Right lobe of liver (tissue), 6 donors: Measurements from ENCODE around the gene GAA. TPM values are rescaled to one million over a fixed set of nuclear protein-coding genes. Genes with fewer than 3 reads are reported as not detected.

ENCODE experiments used
- ATAC-seq, 4 donors: fragments of 200-7000 bp; cut with Tn5 transposase; one replicate each; pipeline ENCODE4 v1.9.1; 2020; ENCODE audit warnings: mild to moderate bottlenecking in 4 of 4, moderate library complexity in 4 of 4
- DNase-seq, 3 donors: peaks; one replicate each; pipeline ENCODE4 v3.0.0-alpha.2; 2020
- H3K27ac ChIP-seq, 3 donors: fragments of 200-600 bp; one replicate each; pipeline ENCODE4 v1.8.0; 2022
- H3K27me3 ChIP-seq, 2 donors: fragments of 200-600 bp; one replicate each; pipeline ENCODE4 v1.8.0; 2022
- H3K36me3 ChIP-seq, 4 donors: fragments of 200-600 bp; sonication (generic) in 1 of 4; one replicate each; pipeline versions ENCODE4 v1.5.1 to v1.8.0; 2017 to 2022; ENCODE audit warnings: control low read depth in 1 of 4
- H3K4me1 ChIP-seq, 4 donors: fragments of 200-600 bp; sonication (generic) in 1 of 4; one replicate each; pipeline versions ENCODE4 v1.5.1 to v1.8.0; 2017 to 2022; ENCODE audit warnings: control low read depth in 1 of 4
- H3K4me3 ChIP-seq, 3 donors: fragments of 200-600 bp; one replicate each; pipeline ENCODE4 v1.8.0; 2022
- H3K9me3 ChIP-seq, 4 donors: fragments of 200-600 bp; sonication (generic) in 1 of 4; one replicate each; pipeline versions ENCODE4 v1.5.1 to v1.8.0; 2017 to 2022; ENCODE audit warnings: control low read depth in 1 of 4
- CTCF ChIP-seq, 4 donors: fragments of 200-600 bp in 3 of 4; fragments of 450-650 bp in 1 of 4; IDR thresholded peaks; one replicate each; pipeline versions ENCODE4 v1.5.1 to v1.8.0; 2016 to 2022; ENCODE audit warnings: antibody characterized with exemption in 4 of 4, mild to moderate bottlenecking in 2 of 4
- POLR2A ChIP-seq: fragments of 450-650 bp; IDR thresholded peaks from one replicate; pipeline ENCODE4 v1.6.1; 2017; ENCODE audit warnings: antibody characterized with exemption, mild to moderate bottlenecking
- WGBS: methylation state at CpG from one replicate; pipeline ENCODE4 v1.1.6; 2018; ENCODE audit warnings: low coverage, low lambda C conversion rate; ENCODE audit not compliant: insufficient coverage; ENCODE audit errors: missing lambda C conversion rate; 5-methylcytosine and 5-hydroxymethylcytosine counted together
- intact Hi-C, 2 donors: fragments of 100-400 bp; cut with DNase I; formaldehyde crosslinking; loops; one replicate each; pipeline versions ENCODE4 v1.11.2 to v1.14.1; 2022
- total RNA-seq, 6 experiments: library from RNA; depleted of rRNA in 2 of 6; stranded (reverse); fragments of >200 nt in 2 of 6; fragmentation: NEBNext Ultra II Directional in 3 of 6; extraction: Animal tissue kit (Norgen Biotek cat#: 25700) in 3 of 6; gene quantifications; one replicate each; pipeline versions ENCODE4 v1.1.0 to v1.2.4, GENCODE V29; 2016 to 2023
- donor health status: DM: no; HTN: yes; CAD: no.
- donor health status: DM: no; HTN: no; CAD: no.
- donor health status: DM: no; HTN: no; CAD: no.
- donor health status: DM: no; HTN: yes; CAD: no.
- donor health status: DM: no; HTN: yes; CAD: no.

The GAA gene
- total RNA-seq, 6 experiments from 2014 or later, result 42.7 to 94.1 (median 71.0) TPM

GRCh38 chr17:80137131-80137530 is 35.8 kb downstream of the GAA start:
- DNase-seq, result no peak
- no peak overlapping the region for H3K27ac ChIP-seq
- ATAC-seq, result no peak
- no peak overlapping the region for H3K4me3 ChIP-seq
- H3K9me3 ChIP-seq, result no peaks in the 10 kb centered on the region
- no peaks in the 10 kb centered on the region for H3K27me3 ChIP-seq
- intact Hi-C loops, result no loop called here
- no peaks in the 10 kb centered on the region for H3K4me1 ChIP-seq
- no peak for TF ChIP-seq CTCF (IDR thresholded peaks at IDR 0.05)
- TF ChIP-seq POLR2A, result no peak
- H3K36me3 ChIP-seq, result peaks cover 6 to 91% (median 59%) of the 10 kb centered on the region in 4 donors
- WGBS, result 96% methylated on average over 7 of the region's 9 CpGs

GRCh38 chr17:80138856-80139426 is 37.6 kb downstream of the GAA start:
- no peak for ATAC-seq
- peaks cover 6 to 98% (median 64%) of the 10 kb centered on the region in 4 donors for H3K36me3 ChIP-seq
- H3K27ac ChIP-seq, result no peak overlapping the region
- WGBS, result 85% methylated on average over 15 of the region's 18 CpGs
- no peak overlapping the region for H3K4me3 ChIP-seq
- TF ChIP-seq POLR2A (no peak), CTCF (IDR thresholded peaks at IDR 0.05) (no peak)
- intact Hi-C loops, result no loop called here
- H3K27me3 ChIP-seq, result no peaks in the 10 kb centered on the region
- no peaks in the 10 kb centered on the region for H3K4me1 ChIP-seq
- no peaks in the 10 kb centered on the region for H3K9me3 ChIP-seq
- DNase-seq, result no peak

- WGBS, result 94% methylated on average over 6 of the region's 7 CpGs
- no peaks in the 10 kb centered on the region for H3K27me3 ChIP-seq
- no peaks in the 10 kb centered on the region for H3K9me3 ChIP-seq
- TF ChIP-seq POLR2A (no peak), CTCF (IDR thresholded peaks at IDR 0.05) (no peak)
- no peak overlapping the region for H3K4me3 ChIP-seq
- ATAC-seq (no peak), DNase-seq (no peak)
- peaks cover 6 to 73% (median 53%) of the 10 kb centered on the region in 4 donors for H3K36me3 ChIP-seq
- H3K27ac ChIP-seq, result no peak overlapping the region
- peaks cover 0 to 14% (median 7%) of the 10 kb centered on the region in 4 donors for H3K4me1 ChIP-seq
- intact Hi-C loops, result no loop called here
These were observed 40.2 kb downstream of the GAA start for GRCh38 chr17:80141463-80142165.

GRCh38 chr17:80142929-80143328 is 41.5 kb downstream of the GAA start:
- no peak for ATAC-seq
- no peak for DNase-seq
- H3K27ac ChIP-seq, result no peak overlapping the region
- no peak overlapping the region for H3K4me3 ChIP-seq
- no peaks in the 10 kb centered on the region for H3K27me3 ChIP-seq
- peaks cover 0 to 14% (median 7%) of the 10 kb centered on the region in 4 donors for H3K4me1 ChIP-seq
- intact Hi-C loops, result no loop called here
- no peaks in the 10 kb centered on the region for H3K9me3 ChIP-seq
- 85% methylated on average over 5 of the region's 6 CpGs for WGBS
- TF ChIP-seq POLR2A (no peak), CTCF (IDR thresholded peaks at IDR 0.05) (no peak)
- peaks cover 0 to 60% (median 42%) of the 10 kb centered on the region in 4 donors for H3K36me3 ChIP-seq
